Hepatocyte (in vitro differentiated cells): ENCODE results near the gene TEKT3. TPM values are rescaled to one million over a fixed set of nuclear protein-coding genes. Genes with fewer than 3 reads are reported as not detected.

Experiments
- DNase-seq: peaks from one replicate; pipeline ENCODE4 v3.0.0-alpha.2; 2016; ENCODE audit warnings: low spot score
- H2AFZ ChIP-seq: fragments of 200-600 bp; sonication (generic); 2 replicates; pipeline ENCODE4 v1.6.0; 2016; ENCODE audit warnings: antibody characterized with exemption, mild to moderate bottlenecking
- H3K27ac ChIP-seq: fragments of 200-600 bp; sonication (generic); 2 replicates; pipeline ENCODE4 v1.5.1; 2016; ENCODE audit warnings: mild to moderate bottlenecking
- H3K27me3 ChIP-seq: fragments of 200-600 bp; sonication (generic); 2 replicates; pipeline ENCODE4 v1.6.1; 2016
- H3K36me3 ChIP-seq: fragments of 200-600 bp; sonication (generic); replicated peaks from 2 replicates; pipeline ENCODE4 v1.5.1; 2016; ENCODE audit warnings: low read depth; ENCODE audit not compliant: insufficient read depth
- H3K4me1 ChIP-seq: fragments of 200-600 bp; sonication (generic); 2 replicates; pipeline ENCODE4 v1.5.1; 2016; ENCODE audit warnings: mild to moderate bottlenecking, moderate library complexity; ENCODE audit not compliant: insufficient read depth
- H3K4me2 ChIP-seq: fragments of 200-600 bp; sonication (generic); 2 replicates; pipeline ENCODE4 v1.6.0; 2016
- H3K4me3 ChIP-seq: fragments of 200-600 bp; sonication (generic); 2 replicates; pipeline ENCODE4 v1.5.1; 2016; ENCODE audit warnings: mild to moderate bottlenecking
- H3K79me2 ChIP-seq: fragments of 200-600 bp; sonication (generic); 2 replicates; pipeline ENCODE4 v1.6.0; 2017; ENCODE audit warnings: mild to moderate bottlenecking
- H3K9me2 ChIP-seq: fragments of 200-600 bp; sonication (generic); replicated peaks from 2 replicates; pipeline ENCODE4 v1.6.0; 2017; ENCODE audit warnings: mild to moderate bottlenecking; ENCODE audit not compliant: insufficient read depth
- H3K9me3 ChIP-seq: fragments of 200-600 bp; sonication (generic); 2 replicates; pipeline ENCODE4 v1.5.1; 2016; ENCODE audit warnings: low read depth, mild to moderate bottlenecking
- H4K20me1 ChIP-seq: fragments of 200-600 bp; sonication (generic); 2 replicates; pipeline ENCODE4 v1.6.0; 2016; ENCODE audit warnings: mild to moderate bottlenecking; ENCODE audit not compliant: insufficient read depth, poor library complexity, severe bottlenecking
- EZH2 ChIP-seq: fragments of 200-600 bp; sonication (generic); IDR thresholded peaks from 2 replicates; pipeline ENCODE4 v1.6.1; 2016; ENCODE audit warnings: antibody characterized with exemption, mild to moderate bottlenecking, borderline replicate concordance
- EZH2phosphoT487 ChIP-seq: fragments of 200-600 bp; sonication (generic); IDR thresholded peaks from one replicate; pipeline ENCODE4 v1.6.1; 2018; ENCODE audit warnings: antibody characterized with exemption, mild to moderate bottlenecking, low read depth, moderate library complexity; ENCODE audit not compliant: unreplicated experiment, severe bottlenecking
- WGBS: methylation state at CpG from one replicate; pipeline ENCODE4 v1.1.6; 2016; ENCODE audit warnings: low lambda C conversion rate; ENCODE audit errors: missing lambda C conversion rate; 5-methylcytosine and 5-hydroxymethylcytosine counted together
- polyA plus RNA-seq: library from polyadenylated mRNA; unstranded; fragments of >200 nt; fragmentation: Nextera tagmentation; extraction: Ambion mirVana; gene quantifications from 2 replicates; pipeline ENCODE4 v1.2.1, GENCODE V29; 2016
- total RNA-seq: library from RNA; depleted of rRNA; stranded (reverse); fragments of >200 nt; gene quantifications from 2 replicates; pipeline ENCODE4 v1.2.3, GENCODE V29; 2014
- TF ChIP-seq, protein P1 (sequence below): fragments of 200-600 bp; sonication (generic); IDR thresholded peaks from 2 replicates; pipeline ENCODE4 v1.5.1; 2016; ENCODE audit warnings: antibody characterized with exemption, mild to moderate bottlenecking; ENCODE audit not compliant: poor library complexity

Gene TEKT3
- total and polyA plus RNA-seq, 2 experiments from 2014 or later: 0.45 to 1.9 TPM

DNA sequence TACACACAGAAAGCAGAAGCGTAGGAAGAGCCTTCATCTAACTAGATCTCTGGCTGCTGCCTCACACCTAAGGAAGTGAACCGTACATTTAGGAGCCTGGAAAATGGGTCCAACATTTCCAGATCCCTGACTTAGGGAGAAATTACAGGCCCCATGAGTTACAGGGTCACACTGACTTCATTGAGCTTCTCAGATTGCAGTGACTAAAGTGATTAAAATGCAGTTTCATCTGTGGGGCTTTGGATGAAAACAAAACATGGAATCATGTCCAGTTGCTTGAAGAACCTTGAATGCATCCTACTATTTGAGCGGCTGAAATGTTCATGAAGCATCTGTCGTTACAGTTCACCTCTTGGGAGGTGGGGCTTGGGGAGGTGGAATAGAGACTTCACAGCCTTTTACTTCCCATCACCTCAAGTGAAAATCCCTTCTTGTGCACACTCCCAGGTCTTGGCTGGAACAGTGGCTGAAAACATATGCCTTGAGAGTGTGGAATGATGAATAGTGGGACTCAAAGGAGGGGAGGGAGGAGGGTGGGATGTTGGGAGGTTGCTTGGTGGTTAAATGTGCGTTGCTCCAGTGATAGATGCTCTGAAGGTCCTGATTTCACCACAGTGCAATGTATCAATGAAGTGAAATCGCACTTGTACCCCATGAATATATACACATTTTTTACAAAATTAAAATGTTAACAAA lies 19.7 kb downstream of the TEKT3 start:
- no peaks in the 10 kb centered on the region for H3K79me2 ChIP-seq
- H4K20me1 ChIP-seq: no peaks in the 10 kb centered on the region
- 84% methylated on average over 6 of the region's 6 CpGs for WGBS
- H2AFZ ChIP-seq: no peak overlapping the region
- no peaks in the 10 kb centered on the region for H3K4me1 ChIP-seq
- no peaks in the 10 kb centered on the region for H3K36me3 ChIP-seq
- H3K27ac ChIP-seq: no peak overlapping the region
- H3K4me3 ChIP-seq: no peak overlapping the region
- H3K4me2 ChIP-seq: no peak overlapping the region
- no peaks in the 10 kb centered on the region for H3K9me2 ChIP-seq
- TF ChIP-seq EZH2phosphoT487 (no peak), EZH2 (no peak)
- TF ChIP-seq, protein P1, sequence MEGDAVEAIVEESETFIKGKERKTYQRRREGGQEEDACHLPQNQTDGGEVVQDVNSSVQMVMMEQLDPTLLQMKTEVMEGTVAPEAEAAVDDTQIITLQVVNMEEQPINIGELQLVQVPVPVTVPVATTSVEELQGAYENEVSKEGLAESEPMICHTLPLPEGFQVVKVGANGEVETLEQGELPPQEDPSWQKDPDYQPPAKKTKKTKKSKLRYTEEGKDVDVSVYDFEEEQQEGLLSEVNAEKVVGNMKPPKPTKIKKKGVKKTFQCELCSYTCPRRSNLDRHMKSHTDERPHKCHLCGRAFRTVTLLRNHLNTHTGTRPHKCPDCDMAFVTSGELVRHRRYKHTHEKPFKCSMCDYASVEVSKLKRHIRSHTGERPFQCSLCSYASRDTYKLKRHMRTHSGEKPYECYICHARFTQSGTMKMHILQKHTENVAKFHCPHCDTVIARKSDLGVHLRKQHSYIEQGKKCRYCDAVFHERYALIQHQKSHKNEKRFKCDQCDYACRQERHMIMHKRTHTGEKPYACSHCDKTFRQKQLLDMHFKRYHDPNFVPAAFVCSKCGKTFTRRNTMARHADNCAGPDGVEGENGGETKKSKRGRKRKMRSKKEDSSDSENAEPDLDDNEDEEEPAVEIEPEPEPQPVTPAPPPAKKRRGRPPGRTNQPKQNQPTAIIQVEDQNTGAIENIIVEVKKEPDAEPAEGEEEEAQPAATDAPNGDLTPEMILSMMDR: no peak
- H3K9me3 ChIP-seq: no peaks in the 10 kb centered on the region
- H3K27me3 ChIP-seq: no peaks in the 10 kb centered on the region
- DNase-seq: no peak

DNA sequence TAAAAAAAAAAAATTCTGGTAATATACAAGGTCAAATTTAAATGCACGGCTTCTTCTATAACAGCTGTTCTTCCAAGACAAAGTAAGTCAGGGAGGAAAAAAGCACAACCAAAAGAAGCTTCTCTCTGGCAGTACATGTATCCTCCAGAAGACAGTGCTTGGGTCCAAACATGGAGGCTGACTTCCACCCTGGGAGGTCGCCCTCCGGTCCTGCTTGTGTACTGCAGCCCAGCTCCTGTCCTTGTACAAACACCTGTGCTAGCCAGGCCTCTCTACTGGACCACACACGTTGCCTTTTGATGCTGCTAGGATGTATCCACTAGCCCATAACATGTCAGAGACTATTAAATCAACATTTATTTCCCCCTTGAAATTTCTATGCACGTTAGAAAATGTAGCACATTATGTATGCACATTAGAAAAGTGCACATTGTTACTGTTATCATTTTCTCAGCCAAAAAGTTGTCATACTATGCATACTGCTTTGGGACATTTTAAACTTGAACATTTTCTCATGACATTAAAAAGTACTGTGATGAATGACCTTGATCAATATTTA lies 21.9 kb downstream of the TEKT3 start:
- H3K27me3 ChIP-seq: no peaks in the 10 kb centered on the region
- H3K9me3 ChIP-seq: no peaks in the 10 kb centered on the region
- TF ChIP-seq EZH2 (no peak), EZH2phosphoT487 (no peak)
- TF ChIP-seq, protein P1: no peak
- H3K36me3 ChIP-seq: no peaks in the 10 kb centered on the region
- no peaks in the 10 kb centered on the region for H3K4me1 ChIP-seq
- no peak for DNase-seq
- no peak overlapping the region for H3K4me3 ChIP-seq
- H3K79me2 ChIP-seq: no peaks in the 10 kb centered on the region
- no peaks in the 10 kb centered on the region for H3K9me2 ChIP-seq
- 68% methylated on average over 5 of the region's 5 CpGs for WGBS
- no peaks in the 10 kb centered on the region for H4K20me1 ChIP-seq
- H3K27ac ChIP-seq: no peak overlapping the region
- no peak overlapping the region for H3K4me2 ChIP-seq
- H2AFZ ChIP-seq: no peak overlapping the region

DNA sequence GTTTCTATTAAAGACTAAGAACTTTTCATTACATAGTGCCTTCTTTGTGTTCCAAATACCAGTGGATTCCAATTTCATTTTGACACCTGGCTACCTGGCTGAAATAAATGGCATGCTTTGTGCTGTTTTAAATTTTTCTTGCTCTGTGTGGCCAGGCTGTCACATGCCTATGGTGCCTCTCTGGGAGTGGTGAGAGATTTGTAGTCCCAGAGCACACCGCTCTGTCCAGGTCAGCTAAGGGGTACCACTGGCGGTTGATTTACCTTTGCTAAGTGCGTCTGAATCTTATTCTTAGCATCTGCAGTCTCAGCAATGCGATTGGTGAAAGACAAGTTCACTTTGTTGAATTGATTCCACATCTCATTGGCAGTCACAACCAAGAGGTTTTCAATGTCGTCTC lies 29.4 kb downstream of the TEKT3 start:
- no peaks in the 10 kb centered on the region for H4K20me1 ChIP-seq
- no peak overlapping the region for H3K4me3 ChIP-seq
- TF ChIP-seq EZH2phosphoT487: no peak
- TF ChIP-seq, protein P1: no peak
- TF ChIP-seq EZH2: no peak
- H3K79me2 ChIP-seq: no peaks in the 10 kb centered on the region
- H3K27me3 ChIP-seq: no peaks in the 10 kb centered on the region
- H3K36me3 ChIP-seq: no peaks in the 10 kb centered on the region
- H3K9me2 ChIP-seq: no peaks in the 10 kb centered on the region
- no peak overlapping the region for H2AFZ ChIP-seq
- DNase-seq: no peak
- H3K4me2 ChIP-seq: no peak overlapping the region
- peaks cover 12% of the 10 kb centered on the region for H3K4me1 ChIP-seq
- H3K9me3 ChIP-seq: no peaks in the 10 kb centered on the region
- H3K27ac ChIP-seq: no peak overlapping the region
- WGBS: 84% methylated on average over 5 of the region's 5 CpGs
